Endothelial cell of umbilical vein (primary cell): Measurements from ENCODE around the gene USP35. TPM values are rescaled to one million over a fixed set of nuclear protein-coding genes. Genes with fewer than 3 reads are reported as not detected.

ENCODE experiments used
- BruUV-seq: library from RNA; stranded (reverse); fragments of 400-500 nt; replicated peaks from 2 replicates; lab custom pipeline; 2021; lab: Mats Ljungman, UMichigan
- CTCF ChIA-PET: fragments of 300-600, 350-600 bp; sonication (Branson Sonifier 250); formaldehyde crosslinking; loops from one replicate; lab custom pipeline; 2021; ENCODE audit warnings: antibody characterized with exemption, inconsistent platforms; lab: Charles Lee
- POLR2A ChIA-PET: fragments of 300-600, 350-600 bp; sonication (Branson Sonifier 250); formaldehyde crosslinking; loops from one replicate; lab custom pipeline; 2021; ENCODE audit warnings: antibody characterized with exemption, inconsistent platforms; lab: Charles Lee
- DNase-seq: peaks from one replicate; pipeline ENCODE4 v3.0.0-alpha.2; 2011; ENCODE audit warnings: low read depth, low spot score
- FAIRE-seq: peaks from 2 replicates; lab custom pipeline; 2011; peaks lifted over from hg19 to GRCh38; lab: Jason Lieb, UNC
- H2AFZ ChIP-seq: 2 replicates; pipeline ENCODE4 v1.6.0; 2012; ENCODE audit warnings: low read depth, low read length, control low read depth, inconsistent platforms
- H3K27ac ChIP-seq: 2 replicates; pipeline ENCODE4 v1.5.1; 2011; ENCODE audit warnings: low read depth, mild to moderate bottlenecking, control low read depth, low read length, moderate library complexity; ENCODE audit not compliant: insufficient read depth
- H3K27me3 ChIP-seq, 2 experiments: 2 replicates each; pipeline versions ENCODE4 v1.6.0 to v1.6.1; 2011; ENCODE audit warnings: low read length in 2 of 2, mixed read lengths in 1 of 2; ENCODE audit not compliant: control insufficient read depth in 2 of 2, insufficient read depth in 2 of 2
- H3K36me3 ChIP-seq, 2 experiments: 2 replicates in 1 of 2; 3 replicates in 1 of 2; pipeline ENCODE4 v1.5.1; 2011; ENCODE audit warnings: low read length in 2 of 2, mild to moderate bottlenecking in 1 of 2, moderate library complexity in 1 of 2; ENCODE audit not compliant: control insufficient read depth in 2 of 2, insufficient read depth in 2 of 2; ENCODE audit errors: extremely low read depth in 1 of 2
- H3K4me1 ChIP-seq: 3 replicates; pipeline ENCODE4 v1.5.1; 2011; ENCODE audit warnings: mild to moderate bottlenecking, low read length; ENCODE audit not compliant: control insufficient read depth, insufficient read depth; ENCODE audit errors: extremely low read depth
- H3K4me2 ChIP-seq: 2 replicates; pipeline ENCODE4 v1.6.1; 2011; ENCODE audit warnings: low read length, control low read depth, mixed read lengths; ENCODE audit not compliant: insufficient read depth
- H3K4me3 ChIP-seq, 3 experiments: fragments of 200-600 bp in 1 of 3; sonication (generic), shearing (Covaris generic) in 1 of 3; replicated peaks in 1 of 3; 2 replicates each; pipeline ENCODE4 v1.5.1; 2011 to 2016; ENCODE audit warnings: control low read depth in 3 of 3, low read length in 3 of 3, mild to moderate bottlenecking in 2 of 3, inconsistent platforms in 1 of 3, low read depth in 1 of 3, moderate library complexity in 1 of 3; ENCODE audit not compliant: insufficient read depth in 1 of 3
- H3K79me2 ChIP-seq: 2 replicates; pipeline ENCODE4 v1.6.0; 2012; ENCODE audit warnings: low read length, inconsistent platforms; ENCODE audit not compliant: control insufficient read depth, insufficient read depth
- H3K9ac ChIP-seq: replicated peaks from 2 replicates; pipeline ENCODE3; 2011; ENCODE audit warnings: low read length, control low read depth; ENCODE audit not compliant: insufficient read depth; ENCODE audit errors: extremely low read depth
- H3K9me1 ChIP-seq: replicated peaks from 3 replicates; pipeline ENCODE4 v1.6.0; 2011; ENCODE audit warnings: mild to moderate bottlenecking, low read length; ENCODE audit not compliant: control insufficient read depth, insufficient read depth; ENCODE audit errors: extremely low read depth
- H3K9me3 ChIP-seq: replicated peaks from 2 replicates; pipeline ENCODE4 v1.5.1; 2012; ENCODE audit warnings: low read length, inconsistent platforms; ENCODE audit not compliant: control insufficient read depth, insufficient read depth
- H4K20me1 ChIP-seq: replicated peaks from 2 replicates; pipeline ENCODE3; 2011; ENCODE audit warnings: mild to moderate bottlenecking, low read length; ENCODE audit not compliant: control insufficient read depth, insufficient read depth; ENCODE audit errors: extremely low read depth
- EZH2 ChIP-seq: IDR thresholded peaks from 2 replicates; pipeline ENCODE4 v1.6.1; 2012; ENCODE audit warnings: borderline replicate concordance, low read depth, mild to moderate bottlenecking, moderate library complexity, low read length, inconsistent platforms; ENCODE audit not compliant: severe bottlenecking
- FOS ChIP-seq: IDR thresholded peaks from 2 replicates; pipeline ENCODE4 v1.6.1; 2011; ENCODE audit warnings: mild to moderate bottlenecking, low read length, moderate library complexity, borderline replicate concordance; ENCODE audit not compliant: insufficient read depth
- GATA2 ChIP-seq: IDR thresholded peaks from 2 replicates; pipeline ENCODE4 v1.7.0; 2011; ENCODE audit warnings: low read depth, mild to moderate bottlenecking, moderate library complexity, mixed read lengths, low read length; ENCODE audit not compliant: insufficient read length, insufficient read depth
- JUN ChIP-seq: IDR thresholded peaks from 2 replicates; pipeline ENCODE4 v1.6.1; 2011; ENCODE audit warnings: borderline replicate concordance, low read depth; ENCODE audit not compliant: insufficient read length, insufficient read depth
- MYC ChIP-seq: IDR thresholded peaks from one replicate; pipeline ENCODE4 v1.6.1; 2011; ENCODE audit warnings: mild to moderate bottlenecking, low read depth, low read length
- POLR2A ChIP-seq: IDR thresholded peaks from 2 replicates; pipeline ENCODE4 v1.6.1; 2012; ENCODE audit warnings: low read depth, mild to moderate bottlenecking, control low read depth, low read length
- POLR2AphosphoS5 ChIP-seq: IDR thresholded peaks from 2 replicates; pipeline ENCODE4 v1.6.1; 2012; ENCODE audit warnings: low read depth, mild to moderate bottlenecking, control low read depth, low read length, moderate library complexity; ENCODE audit not compliant: insufficient read depth
- dilution Hi-C: fragments of 300-500 bp; cut with MboI; formaldehyde crosslinking; loops from one replicate; pipeline ENCODE4 v1.15.0; 2019; ENCODE audit warnings: low sequenced_read_pairs; ENCODE audit not compliant: extremely low pct_ligation_motif_present
- intact Hi-C: fragments of 100-400 bp; cut with micrococcal nuclease; formaldehyde crosslinking; loops from one replicate; pipeline ENCODE4 v1.10.0; 2022
- polyA plus RNA-seq, 4 experiments: library from polyadenylated mRNA; depleted of rRNA in 3 of 4; stranded (reverse) in 3 of 4; unstranded in 1 of 4; fragments of >200 nt; gene quantifications; 2 replicates each; pipeline versions ENCODE4 v1.2.1 to v1.2.3, GENCODE V29; 2011 to 2012; ENCODE audit warnings: missing spikeins in 1 of 4
- total RNA-seq: library from RNA; stranded (reverse); gene quantifications from 2 replicates; pipeline ENCODE4 v1.2.3, GENCODE V29; 2021
- TF ChIP-seq, protein P1 (sequence below): IDR thresholded peaks from 2 replicates; pipeline ENCODE4 v1.6.1; 2011; ENCODE audit not compliant: insufficient read depth, insufficient read length
- TF ChIP-seq, protein P2 (sequence below), 2 donors: IDR thresholded peaks; 1 replicate in 1 of 2; 2 replicates in 1 of 2; pipeline ENCODE4 v1.5.1; 2011; ENCODE audit warnings: low read length in 2 of 2, mild to moderate bottlenecking in 2 of 2, moderate library complexity in 2 of 2, control low read depth in 1 of 2, inconsistent platforms in 1 of 2, low read depth in 1 of 2; ENCODE audit not compliant: insufficient read depth in 1 of 2; ENCODE audit errors: extremely low read depth in 1 of 2

The USP35 gene
- total and polyA plus RNA-seq, 2 donors (not counting 3 experiments of a cell fraction or from before 2014, with no cell fraction given) = 8.9 to 12.4 TPM

DNA sequence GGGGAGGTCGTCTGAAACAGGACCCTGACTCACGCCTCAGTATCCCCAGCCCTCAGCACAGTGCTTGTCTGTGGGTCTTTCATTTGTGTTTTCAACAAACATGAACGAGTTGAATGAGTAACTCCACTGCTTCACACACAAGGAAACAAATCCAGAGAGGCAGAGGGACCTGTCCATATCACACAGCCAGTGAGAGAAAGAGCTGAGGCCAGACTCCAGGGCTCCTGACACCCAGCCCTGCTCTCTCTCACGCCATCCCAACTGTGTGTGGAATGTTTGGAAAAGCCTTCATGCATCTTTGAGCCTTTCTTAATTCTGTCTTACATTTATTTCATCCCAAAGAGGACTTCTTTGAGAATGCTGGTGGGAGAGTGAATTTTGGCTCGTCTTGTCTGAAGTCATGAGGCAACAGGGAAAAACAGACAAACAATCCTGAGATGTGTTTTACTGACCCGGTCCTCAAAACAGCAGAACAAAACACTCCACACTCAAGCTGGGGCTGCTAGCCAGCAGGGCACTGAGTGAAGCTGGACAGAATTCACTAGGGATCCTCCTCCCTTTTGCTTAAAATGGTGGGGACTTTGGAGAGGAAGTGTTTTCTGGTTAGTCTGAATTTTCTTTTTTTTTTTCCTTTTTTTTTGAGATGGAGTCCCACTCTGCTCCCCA is 29.6 kb upstream of the USP35 start:
- BruUV-seq = no TSS peak
- H3K27ac ChIP-seq = no peak overlapping the region
- no peaks in the 10 kb centered on the region for H3K27me3 ChIP-seq
- no peak overlapping the region for H3K4me3 ChIP-seq
- CTCF ChIA-PET = interaction anchor here (1.2 kb wide), 1 partner anchor 405 kb away, joined by 5 read pairs; no protein-coding TSS in a partner anchor
- FAIRE-seq = no peak
- DNase-seq = no peak
- POLR2A ChIA-PET = no interaction called here
- TF ChIP-seq, protein P1, sequence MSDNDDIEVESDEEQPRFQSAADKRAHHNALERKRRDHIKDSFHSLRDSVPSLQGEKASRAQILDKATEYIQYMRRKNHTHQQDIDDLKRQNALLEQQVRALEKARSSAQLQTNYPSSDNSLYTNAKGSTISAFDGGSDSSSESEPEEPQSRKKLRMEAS = no peak
- TF ChIP-seq, protein P2, sequence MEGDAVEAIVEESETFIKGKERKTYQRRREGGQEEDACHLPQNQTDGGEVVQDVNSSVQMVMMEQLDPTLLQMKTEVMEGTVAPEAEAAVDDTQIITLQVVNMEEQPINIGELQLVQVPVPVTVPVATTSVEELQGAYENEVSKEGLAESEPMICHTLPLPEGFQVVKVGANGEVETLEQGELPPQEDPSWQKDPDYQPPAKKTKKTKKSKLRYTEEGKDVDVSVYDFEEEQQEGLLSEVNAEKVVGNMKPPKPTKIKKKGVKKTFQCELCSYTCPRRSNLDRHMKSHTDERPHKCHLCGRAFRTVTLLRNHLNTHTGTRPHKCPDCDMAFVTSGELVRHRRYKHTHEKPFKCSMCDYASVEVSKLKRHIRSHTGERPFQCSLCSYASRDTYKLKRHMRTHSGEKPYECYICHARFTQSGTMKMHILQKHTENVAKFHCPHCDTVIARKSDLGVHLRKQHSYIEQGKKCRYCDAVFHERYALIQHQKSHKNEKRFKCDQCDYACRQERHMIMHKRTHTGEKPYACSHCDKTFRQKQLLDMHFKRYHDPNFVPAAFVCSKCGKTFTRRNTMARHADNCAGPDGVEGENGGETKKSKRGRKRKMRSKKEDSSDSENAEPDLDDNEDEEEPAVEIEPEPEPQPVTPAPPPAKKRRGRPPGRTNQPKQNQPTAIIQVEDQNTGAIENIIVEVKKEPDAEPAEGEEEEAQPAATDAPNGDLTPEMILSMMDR (IDR thresholded peaks at IDR 0.05; ENCODE audit: extremely low read depth in 1 of 2, insufficient read depth in 1 of 2, low read depth in 1 of 2, low read length in 2 of 2) = no peak
- TF ChIP-seq FOS = no peak
- TF ChIP-seq POLR2AphosphoS5 = no peak
- no peak for TF ChIP-seq MYC
- TF ChIP-seq JUN = no peak
- no peak for TF ChIP-seq GATA2
- TF ChIP-seq EZH2 = no peak
- TF ChIP-seq POLR2A = no peak
- no peaks in the 10 kb centered on the region for H3K9me3 ChIP-seq
- no peak overlapping the region for H2AFZ ChIP-seq
- no peak overlapping the region for H3K9ac ChIP-seq
- H4K20me1 ChIP-seq = no peaks in the 10 kb centered on the region
- H3K36me3 ChIP-seq = no peaks in the 10 kb centered on the region
- intact Hi-C loops (no loop called here), dilution Hi-C loops (no loop called here)
- no peaks in the 10 kb centered on the region for H3K9me1 ChIP-seq
- no peaks in the 10 kb centered on the region for H3K79me2 ChIP-seq
- H3K4me1 ChIP-seq = no peaks in the 10 kb centered on the region
- H3K4me2 ChIP-seq = no peak overlapping the region
